Pancreas (tissue), 10 donors: ENCODE data around the gene GRK2. TPM values are rescaled to one million over a fixed set of nuclear protein-coding genes. Genes with fewer than 3 reads are reported as not detected.

Experiments
- ATAC-seq, 4 donors: fragments of 200-7000 bp; cut with Tn5 transposase; one replicate each; pipeline versions ENCODE4 v1.8.0 to v1.9.1; 2020; ENCODE audit warnings: mild to moderate bottlenecking in 4 of 4, moderate library complexity in 4 of 4
- DNase-seq, 6 donors: peaks; one replicate each; pipeline ENCODE4 v3.0.0-alpha.2; 2020
- FAIRE-seq: peaks from 2 replicates; lab custom pipeline; 2012; peaks lifted over from hg19 to GRCh38; lab: Jason Lieb, UNC
- H3K27ac ChIP-seq, 4 donors: fragments of 200-600 bp; sonication (generic); 1 replicate in 3 of 4; 2 replicates in 1 of 4; pipeline versions ENCODE4 v1.5.0 to v1.8.0; 2020
- H3K27me3 ChIP-seq, 4 donors: fragments of 200-600 bp; one replicate each; pipeline ENCODE4 v1.8.0; 2021
- H3K36me3 ChIP-seq, 3 donors: fragments of 200-600 bp; sonication (generic) in 1 of 3; one replicate each; pipeline versions ENCODE4 v1.5.0 to v1.8.0; 2020 to 2021
- H3K4me1 ChIP-seq, 3 donors: fragments of 200-600 bp; one replicate each; pipeline ENCODE4 v1.8.0; 2021
- H3K4me3 ChIP-seq, 4 donors: fragments of 200-600 bp; sonication (generic) in 2 of 4; one replicate each; pipeline versions ENCODE4 v1.5.0 to v1.8.0; 2020 to 2021
- H3K9me3 ChIP-seq, 4 donors: fragments of 200-600 bp; one replicate each; pipeline ENCODE4 v1.8.0; 2021
- CTCF ChIP-seq, 4 donors: fragments of 200-600 bp; sonication (generic) in 3 of 4; IDR thresholded peaks; one replicate each; pipeline versions ENCODE4 v1.5.0 to v1.8.0; 2021; ENCODE audit warnings: antibody characterized with exemption in 4 of 4
- WGBS, 2 donors: extraction: QIAGEN DNeasy Blood & Tissue Kit; methylation state at CpG; one replicate each; pipeline ENCODE4 v1.1.7; 2013; 5-methylcytosine and 5-hydroxymethylcytosine counted together
- intact Hi-C, 3 donors: fragments of 100-400 bp; cut with DNase I; formaldehyde crosslinking; loops; one replicate each; pipeline versions ENCODE4 v1.11.1 to v1.14.2; 2022
- polyA plus RNA-seq, 2 donors: library from polyadenylated mRNA; stranded (reverse); fragments of 200-250 nt; gene quantifications; one replicate each; pipeline ENCODE4 v1.2.3, GENCODE V29; 2013
- total RNA-seq, 6 donors: library from RNA; stranded (reverse); fragmentation: NEBNext Ultra II Directional in 4 of 6; extraction: Animal tissue kit (Norgen Biotek cat#: 25700) in 4 of 6; gene quantifications; one replicate each; pipeline versions ENCODE4 v1.2.1 to v1.2.4, GENCODE V29; 2021 to 2023
- donor health status: healthy with polysubstance abuse.
- donor health status: DM: no; HTN: no; CAD: no; lungs with moderate emphysema.
- donor health status: DM: no; HTN: no; CAD: no.
- donor health status: control.
- donor health status: control.
- donor health status: Bipolar disorder and iron deficiency.
- donor health status: DM: yes; HTN: yes; CAD: no.
- donor health status: DM: no; HTN: no; CAD: no.
- donor health status: DM: no; HTN: no; CAD: no.
- donor health status: DM: yes; HTN: yes; CAD: no.

Gene GRK2
- total and polyA plus RNA-seq, 8 donors: 19.1 to 60.6 (median 24.2) TPM

- WGBS, 2 donors: 2% methylated on average over 16 of the region's 16 CpGs
- no peak for FAIRE-seq
- H3K4me3 ChIP-seq: peak overlapping the region; percentile 38 to 57 (median 45)
These were observed 25.5 kb upstream of the GRK2 start for GRCh38 chr11:67240576-67241389.

GRCh38 chr11:67242548-67242947 is 23.7 kb upstream of the GRK2 start:
- Histone ChIP-seq H3K36me3 (peaks cover 3 to 40% (median 15%) of the 10 kb centered on the region in 3 donors), H3K27ac (no peak overlapping the region), H3K27me3 (no peaks in the 10 kb centered on the region), H3K4me3 (no peak overlapping the region), H3K4me1 (peaks cover 19 to 29% (median 23%) of the 10 kb centered on the region in 3 donors), H3K9me3 (no peaks in the 10 kb centered on the region)
- intact Hi-C loops: no loop called here
- 79 to 86% methylated on average over 1 of the region's 1 CpG for WGBS, 2 donors
- TF ChIP-seq CTCF (IDR thresholded peaks at IDR 0.05): no peak
- FAIRE-seq (no peak), ATAC-seq (no peak), DNase-seq (no peak)

More at GRCh38 chr11:67240576-67241389, 25.5 kb upstream of the GRK2 start:
- Histone ChIP-seq H3K27ac (peak overlapping the region; percentile 66 to 89 (median 84)), H3K27me3 (no peaks in the 10 kb centered on the region), H3K4me1 (peaks cover 19 to 29% (median 23%) of the 10 kb centered on the region in 3 donors), H3K9me3 (no peaks in the 10 kb centered on the region), H3K36me3 (peaks cover under 1 to 32% (median 9%) of the 10 kb centered on the region in 3 donors)
- DNase-seq (peak in 4 of 6 donors; percentile 52 to 71 (median 60)), ATAC-seq (peak; percentile 26 to 60 (median 48))
- TF ChIP-seq CTCF (IDR thresholded peaks at IDR 0.05): no peak
- intact Hi-C loops: no loop called here

- peaks cover 19 to 29% (median 23%) of the 10 kb centered on the region in 3 donors for H3K4me1 ChIP-seq
- H3K36me3 ChIP-seq: peaks cover 3 to 45% (median 15%) of the 10 kb centered on the region in 3 donors
These were observed 23.2 kb upstream of the GRK2 start for GRCh38 chr11:67243051-67243450.

GRCh38 chr11:67245046-67245445 is 21.2 kb upstream of the GRK2 start:
- intact Hi-C loops: no loop called here
- Histone ChIP-seq H3K36me3 (peaks cover 3 to 65% (median 35%) of the 10 kb centered on the region in 3 donors), H3K4me1 (peaks cover 10 to 19% (median 13%) of the 10 kb centered on the region in 3 donors), H3K9me3 (no peaks in the 10 kb centered on the region), H3K27ac (no peak overlapping the region), H3K4me3 (no peak overlapping the region), H3K27me3 (no peaks in the 10 kb centered on the region)
- ATAC-seq: no peak
- no peak for FAIRE-seq
- DNase-seq: no peak
- TF ChIP-seq CTCF (IDR thresholded peaks at IDR 0.05): no peak
- WGBS, 2 donors: 93 to 94% methylated on average over 11 of the region's 11 CpGs

More at GRCh38 chr11:67243051-67243450, 23.2 kb upstream of the GRK2 start:
- Histone ChIP-seq H3K27me3 (no peaks in the 10 kb centered on the region), H3K27ac (no peak overlapping the region), H3K4me3 (no peak overlapping the region), H3K9me3 (no peaks in the 10 kb centered on the region)
- TF ChIP-seq CTCF (IDR thresholded peaks at IDR 0.05): no peak
- ATAC-seq (no peak), DNase-seq (no peak), FAIRE-seq (no peak)
- WGBS, 2 donors: 58 to 60% methylated on average over 2 of the region's 2 CpGs
- intact Hi-C loops: no loop called here
